Fibroblast of gingiva (primary cell): ENCODE data around the gene CENPP.
A peak's percentile ranks its signal among the peaks of the same experiment; 100 is the strongest.

Source experiments
- DNase-seq: peaks from one replicate; pipeline ENCODE4 v3.0.0-alpha.2; 2011; ENCODE audit warnings: low read depth

Gene CENPP

DNA sequence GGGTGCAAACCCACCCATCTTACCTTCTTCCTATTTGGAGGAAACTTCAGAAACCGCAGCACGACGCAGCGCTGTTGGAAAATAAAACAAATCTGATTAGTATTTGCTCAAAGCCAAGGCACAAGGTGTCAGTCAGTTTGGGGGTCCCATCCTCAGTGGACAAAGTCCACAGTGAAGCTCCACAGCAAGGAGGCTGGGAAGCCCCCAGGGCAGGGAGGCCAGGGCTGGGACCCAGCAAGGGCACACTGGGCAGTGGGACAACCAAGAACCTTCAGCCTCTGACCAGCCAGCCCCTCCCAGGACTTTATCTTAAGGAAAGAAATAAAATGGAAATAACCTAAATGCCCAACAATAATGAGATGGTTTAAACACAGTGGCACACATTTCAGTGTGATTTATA is 332.9 kb downstream of the CENPP start:
- no peak for DNase-seq

DNA sequence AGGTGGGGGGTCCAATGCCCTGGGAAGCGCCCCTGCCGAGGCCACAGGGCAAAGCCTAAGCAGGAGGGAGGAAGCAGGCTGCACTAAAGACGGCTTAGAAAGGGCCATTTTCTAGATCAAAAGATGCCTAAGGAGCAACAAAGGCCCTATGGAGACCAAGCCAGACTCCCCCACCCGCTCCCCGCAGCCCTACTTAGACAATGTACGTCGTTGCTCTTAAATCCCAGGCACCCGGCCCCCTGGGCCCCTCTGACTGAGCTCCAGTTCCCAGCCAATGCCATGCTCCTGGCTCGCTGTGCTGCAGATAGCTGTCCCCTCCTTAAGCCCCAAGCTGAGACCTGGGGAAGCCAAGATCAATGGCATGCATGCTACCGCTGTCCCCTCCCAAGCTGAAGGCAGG is 333.8 kb downstream of the CENPP start:
- no peak for DNase-seq

- no peak for DNase-seq
Observed at GRCh38 chr9:92660266-92660665, 334.5 kb downstream of the CENPP start.

- no peak for DNase-seq
Observed at GRCh38 chr9:92661127-92661526, 335.4 kb downstream of the CENPP start.

DNA sequence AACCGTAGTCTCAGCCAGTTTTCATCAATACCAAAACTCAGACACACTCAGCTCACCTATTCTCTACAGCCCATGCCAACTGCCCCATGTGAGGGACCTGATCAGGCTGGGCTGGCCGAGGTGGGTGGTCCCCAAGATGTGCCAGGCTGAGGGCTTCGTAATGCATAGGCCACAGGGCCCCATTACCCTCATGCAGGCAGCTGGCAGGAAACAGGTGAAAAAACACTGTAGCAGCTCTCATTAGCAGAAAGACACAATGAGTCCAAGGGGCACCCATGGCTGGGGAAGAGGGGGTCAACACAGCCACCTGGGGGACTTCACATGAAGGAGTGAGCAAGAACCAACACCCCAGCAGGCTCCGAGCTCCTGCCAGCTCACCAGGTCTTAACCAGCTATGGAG is 336.0 kb downstream of the CENPP start:
- no peak for DNase-seq

- no peak for DNase-seq
Observed at GRCh38 chr9:92663126-92663525, 337.4 kb downstream of the CENPP start.

DNA sequence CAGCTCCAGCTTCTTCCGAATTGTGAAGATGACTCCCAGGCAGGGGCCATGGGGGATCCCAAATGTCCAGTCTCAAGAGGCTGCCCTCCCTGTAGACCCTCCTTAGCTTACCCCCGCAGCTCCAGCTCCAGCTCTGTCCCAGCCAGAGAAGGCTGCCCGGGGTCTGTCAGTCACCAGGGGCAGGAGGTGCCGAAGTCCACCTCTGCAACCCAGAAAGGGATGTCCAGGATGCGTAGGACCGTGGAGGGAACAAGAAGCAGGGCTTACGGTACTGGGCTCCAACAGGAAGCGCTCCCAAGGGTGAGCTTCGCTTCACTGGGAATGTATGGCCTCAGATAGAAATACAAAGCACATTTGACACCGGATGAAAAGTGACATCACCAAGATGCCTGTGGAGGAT is 338.2 kb downstream of the CENPP start:
- no peak for DNase-seq

DNA sequence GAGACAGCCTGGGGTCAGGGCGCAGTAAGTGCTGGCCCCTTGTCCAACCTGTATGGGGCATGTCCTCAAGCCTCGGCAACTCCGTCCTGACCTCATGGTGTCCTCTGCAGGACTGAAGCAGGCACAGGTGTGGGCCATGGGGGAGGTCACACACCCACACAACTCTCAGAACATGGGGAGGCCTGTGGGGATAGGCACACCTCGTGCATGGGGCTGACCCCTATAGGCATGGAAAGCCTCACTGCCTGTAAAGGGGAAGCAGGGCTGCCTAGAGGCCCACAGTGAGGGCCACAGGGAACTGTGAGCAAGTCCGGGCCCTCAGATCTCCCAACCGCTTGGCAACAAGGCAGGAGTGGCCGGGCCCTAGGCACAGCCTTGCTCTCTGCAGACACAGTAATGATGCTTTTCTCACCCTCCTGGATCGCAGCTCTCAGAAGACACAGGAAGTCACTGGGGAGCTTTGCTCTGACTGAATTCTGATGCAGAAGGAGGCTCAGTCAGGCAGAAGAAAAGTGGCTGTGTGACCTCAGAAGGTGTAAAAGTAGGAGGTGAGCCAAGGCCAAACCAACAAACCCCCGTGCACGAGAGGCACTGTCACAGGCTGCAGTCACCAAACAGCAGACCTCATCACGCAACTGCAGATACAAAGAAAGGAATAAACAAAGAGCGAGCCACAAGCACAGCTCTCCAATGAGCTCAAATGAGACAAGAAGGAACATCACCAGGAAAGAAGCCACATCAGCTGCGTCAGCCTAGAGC is 338.8 kb downstream of the CENPP start:
- no peak for DNase-seq

DNA sequence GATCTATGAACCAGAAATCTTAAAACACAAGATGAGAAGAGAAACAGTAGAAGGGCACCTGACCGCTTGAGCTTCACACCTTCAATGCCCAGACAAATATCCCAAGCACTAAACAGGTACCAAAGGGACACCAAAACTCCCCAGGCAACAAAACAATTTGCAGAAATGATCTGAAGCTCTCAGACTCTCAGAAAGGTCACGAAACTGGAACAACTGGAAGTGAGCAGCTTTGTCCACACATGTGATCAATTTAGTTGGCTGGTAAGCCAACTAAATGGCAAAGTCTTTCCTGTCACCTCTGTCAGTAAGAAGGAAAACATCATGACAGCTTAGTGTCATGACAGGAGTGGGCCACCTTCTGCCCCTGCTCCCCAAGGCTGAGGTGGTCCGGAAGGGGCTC is 340.1 kb downstream of the CENPP start:
- DNase-seq, result no peak

- DNase-seq, result no peak
Observed at GRCh38 chr9:92666236-92666635, 340.5 kb downstream of the CENPP start.

DNA sequence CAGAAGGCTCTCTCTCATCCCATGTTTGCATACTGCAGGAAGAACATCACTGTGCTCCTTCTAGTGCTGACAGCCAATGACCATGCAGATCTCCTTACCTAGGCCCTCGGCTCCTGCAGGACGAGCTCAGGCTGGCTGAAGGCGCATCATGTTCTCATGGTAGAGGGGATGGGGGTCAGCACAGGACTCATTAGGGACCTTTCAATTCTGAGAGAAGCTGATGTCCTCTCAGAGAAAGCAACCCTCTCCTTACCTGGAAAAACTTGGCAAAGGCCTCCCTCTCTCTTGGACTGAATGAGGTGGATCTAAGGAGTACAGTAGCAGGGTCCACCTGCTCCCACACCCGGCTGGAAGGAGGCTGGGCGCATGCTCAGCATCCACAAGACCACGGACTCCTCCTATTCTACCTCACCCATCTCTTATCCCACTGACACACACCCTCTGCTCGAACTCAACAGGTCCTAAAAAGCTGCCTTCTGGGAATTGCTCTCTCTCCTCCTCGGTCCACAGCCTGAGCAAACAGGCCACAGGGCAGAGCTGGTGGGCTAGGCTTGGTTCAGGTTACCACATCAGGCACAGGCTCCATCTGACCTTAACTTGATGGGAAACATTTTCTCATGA is 341.3 kb downstream of the CENPP start:
- DNase-seq, result no peak

GRCh38 chr9:92668746-92669526 is 343.2 kb downstream of the CENPP start:
- peak; percentile 35 for DNase-seq

DNA sequence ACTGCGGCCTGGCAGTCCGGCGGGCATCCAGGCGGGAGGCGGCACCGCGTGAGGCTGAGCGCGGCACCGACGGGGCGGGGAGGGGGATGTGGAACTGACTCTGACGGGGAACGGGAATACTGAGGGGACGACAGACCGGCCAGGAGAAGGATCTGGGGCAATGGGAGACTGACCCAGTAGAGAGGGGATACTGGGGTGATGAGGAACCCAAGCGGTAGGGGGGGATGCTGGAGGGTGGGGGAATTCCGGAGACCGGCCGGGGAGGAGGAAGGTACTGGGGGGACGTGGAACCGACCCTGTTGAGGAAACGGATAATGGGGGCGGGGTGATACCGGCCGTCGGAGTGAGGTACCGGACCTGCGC is 343.8 kb downstream of the CENPP start:
- DNase-seq, result no peak
